Measurements from ENCODE around the gene LYPD6. TPM values are rescaled to one million over a fixed set of nuclear protein-coding genes. Genes with fewer than 3 reads are reported as not detected.
A peak's percentile ranks its signal among the peaks of the same experiment; 100 is the strongest.
"Not testable (repeated sequence)": the region's sequence is repeated elsewhere in the genome, so short reads cannot be mapped to it uniquely, and the experiment has no call there.

LYPD6 gene, protein sequence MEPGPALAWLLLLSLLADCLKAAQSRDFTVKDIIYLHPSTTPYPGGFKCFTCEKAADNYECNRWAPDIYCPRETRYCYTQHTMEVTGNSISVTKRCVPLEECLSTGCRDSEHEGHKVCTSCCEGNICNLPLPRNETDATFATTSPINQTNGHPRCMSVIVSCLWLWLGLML
- 2.4 and 3.4 TPM in 2 replicates for total RNA-seq
- 4.9 TPM for polyA plus RNA-seq (2012)

DNA sequence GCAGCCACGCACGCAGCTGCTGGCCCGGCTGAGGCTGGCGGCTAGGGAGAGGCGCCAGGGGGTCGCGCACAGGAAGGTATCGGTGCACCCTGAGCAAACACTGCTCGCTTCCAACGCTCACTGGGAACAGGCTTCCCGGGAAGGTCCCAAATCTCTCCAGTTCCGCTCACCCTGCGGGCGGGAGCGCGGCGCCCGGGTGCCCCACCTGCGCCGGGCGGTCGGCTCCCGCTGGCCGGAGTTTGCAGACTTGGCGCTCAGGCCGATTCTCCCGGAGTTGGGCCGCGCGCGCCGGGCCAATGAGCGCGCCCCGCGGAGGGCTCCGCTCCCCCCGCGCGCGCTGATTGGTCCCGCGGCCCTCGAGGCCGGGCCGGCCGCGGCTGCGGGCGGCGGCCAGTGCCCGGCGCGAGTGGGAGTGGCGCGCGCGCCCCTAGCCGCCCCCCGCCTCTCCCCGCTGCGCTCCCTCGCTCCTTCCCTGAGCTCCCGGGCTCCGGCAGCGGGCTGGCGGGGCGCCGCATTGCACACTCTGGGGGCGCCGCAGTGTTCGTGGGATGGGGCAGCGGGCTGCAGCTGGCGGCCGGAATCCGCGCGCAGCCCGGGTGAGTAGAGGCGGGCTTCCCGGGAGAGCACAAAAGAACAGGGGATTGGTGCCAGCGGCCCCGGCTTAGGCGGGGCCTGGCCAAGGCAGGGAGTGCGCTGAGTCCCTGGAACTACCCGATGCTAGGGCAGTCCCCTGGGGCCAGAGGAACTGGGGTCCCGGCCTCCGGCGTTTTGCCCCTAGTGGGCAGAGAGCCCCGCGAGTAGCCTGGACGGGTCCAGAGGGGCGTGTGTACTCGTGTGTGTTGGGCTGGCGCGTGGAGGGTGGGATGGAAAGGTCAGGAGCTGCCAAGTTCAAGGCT lies at the start of gene LYPD6:
Gene LYPD6 (plus strand): TSS at position 461 of the 896 bp plus-strand sequence. CDS start 107,122 bp downstream, outside the sequence.
- DNase-seq (ENCODE audit: low read depth): peak; percentile 86

GRCh38 chr2:149281441-149281840 lies 48.9 kb upstream of the LYPD6 start:
- DNase-seq (ENCODE audit: low read depth): no peak

GRCh38 chr2:149290662-149291061 lies 39.7 kb upstream of the LYPD6 start:
- DNase-seq (ENCODE audit: low read depth): peak; percentile 72

DNA sequence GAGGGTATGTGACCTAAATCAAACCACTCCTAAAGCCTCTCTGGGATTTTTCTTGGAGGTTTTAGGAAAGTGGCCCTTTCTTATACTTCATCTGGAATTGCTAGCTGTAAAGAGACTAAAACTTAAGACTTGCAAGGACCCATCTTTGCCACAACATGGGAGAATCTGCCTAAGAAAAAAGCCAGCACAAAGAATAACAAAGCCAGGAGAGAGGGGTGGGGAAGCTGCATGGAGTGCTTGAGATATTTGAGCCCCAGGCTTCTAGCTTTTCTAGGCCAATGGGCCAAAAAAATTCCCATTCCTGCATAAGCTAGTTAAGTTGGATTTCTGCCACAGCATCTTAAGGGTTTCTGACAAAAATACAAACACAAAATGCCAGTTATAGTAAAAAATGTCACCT lies 38.5 kb upstream of the LYPD6 start:
- DNase-seq (ENCODE audit: low read depth): peak; percentile 4

DNA sequence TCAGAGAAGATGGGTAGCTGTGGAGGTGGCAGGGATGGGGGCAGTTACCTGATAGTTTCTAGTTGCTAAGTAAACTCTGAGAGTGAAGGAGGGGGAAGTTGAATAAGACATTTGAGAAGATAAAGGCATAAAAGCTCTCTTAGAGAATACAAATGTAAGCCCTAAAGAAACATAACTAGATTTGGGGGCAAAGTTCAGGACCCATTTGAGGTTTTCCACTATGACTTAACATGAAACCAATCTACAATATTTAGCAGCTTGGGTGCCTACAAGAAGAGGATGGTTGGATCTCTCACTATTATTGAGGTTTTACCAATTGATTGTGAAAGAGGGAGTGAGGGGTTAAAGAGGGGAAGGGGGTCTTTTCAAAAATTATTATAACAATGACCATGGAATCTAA lies 34.4 kb upstream of the LYPD6 start:
- DNase-seq (ENCODE audit: low read depth): no peak

GRCh38 chr2:149307014-149307413 lies 23.4 kb upstream of the LYPD6 start:
- DNase-seq (ENCODE audit: low read depth): no peak

GRCh38 chr2:149310349-149310748 lies 20.0 kb upstream of the LYPD6 start:
- no peak for DNase-seq (ENCODE audit: low read depth)

GRCh38 chr2:149312039-149312438 lies 18.3 kb upstream of the LYPD6 start:
- no peak for DNase-seq (ENCODE audit: low read depth)

GRCh38 chr2:149313512-149313972 lies 16.8 kb upstream of the LYPD6 start:
- peak; percentile 51 for DNase-seq (ENCODE audit: low read depth)

- DNase-seq (ENCODE audit: low read depth): no peak
Observed at GRCh38 chr2:149314687-149315086, 15.7 kb upstream of the LYPD6 start.

- no peak for DNase-seq (ENCODE audit: low read depth)
Observed at GRCh38 chr2:149315461-149315860, 14.9 kb upstream of the LYPD6 start.

DNA sequence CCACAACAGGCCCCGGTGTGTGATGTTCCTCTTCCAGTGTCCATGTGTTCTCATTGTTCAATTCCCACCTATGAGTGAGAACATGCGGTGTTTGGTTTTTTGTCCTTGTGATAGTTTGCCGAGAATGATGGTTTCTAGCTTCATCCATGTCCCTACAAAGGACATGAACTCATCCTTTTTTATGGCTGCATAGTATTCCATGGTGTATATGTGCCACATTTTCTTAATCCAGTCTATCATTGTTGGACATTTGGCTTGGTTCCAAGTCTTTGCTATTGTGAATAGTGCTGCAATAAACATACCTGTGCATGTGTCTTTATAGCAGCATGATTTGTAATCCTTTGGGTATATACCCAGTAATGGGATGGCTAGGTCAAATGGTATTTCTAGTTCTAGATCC lies 11.8 kb upstream of the LYPD6 start:
- DNase-seq (ENCODE audit: low read depth): not testable (repeated sequence)

GRCh38 chr2:149320362-149320761 lies 10.0 kb upstream of the LYPD6 start:
- no peak for DNase-seq (ENCODE audit: low read depth)

GRCh38 chr2:149329068-149329467 lies 1.3 kb upstream of the LYPD6 start:
- DNase-seq (ENCODE audit: low read depth): no peak

DNA sequence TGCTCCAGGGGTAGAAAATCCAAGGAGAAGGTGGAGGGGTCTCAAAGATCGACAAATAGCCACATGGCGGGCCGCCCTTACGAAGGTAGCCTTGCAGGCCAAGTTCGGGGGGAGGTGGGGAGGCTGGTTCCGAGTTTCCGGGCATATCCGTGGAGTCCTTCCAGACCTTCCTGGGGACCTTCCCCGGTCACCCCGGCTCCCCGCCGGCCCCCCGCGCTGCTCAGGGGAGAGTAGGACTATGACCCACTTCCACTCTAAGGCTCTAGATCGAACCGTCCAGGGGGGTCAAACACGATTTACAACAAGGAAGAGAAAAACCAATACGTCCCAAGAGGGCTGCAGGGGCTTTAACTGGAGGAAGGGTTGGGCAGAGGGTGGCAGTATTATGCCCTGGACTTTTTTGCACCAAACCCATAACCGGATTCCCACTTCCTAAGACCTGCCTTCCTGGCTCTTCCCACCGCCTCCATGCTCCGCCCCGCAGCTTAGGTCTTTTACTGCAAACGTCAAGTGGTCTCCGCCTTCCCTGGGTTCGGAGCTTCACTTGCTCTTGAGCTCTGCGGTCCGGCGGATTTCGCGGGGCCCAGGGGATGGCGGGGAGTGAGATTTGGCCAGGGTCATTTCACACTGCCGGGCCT lies 779 bp upstream of the LYPD6 start:
- DNase-seq (ENCODE audit: low read depth): peak; percentile 70

DNA sequence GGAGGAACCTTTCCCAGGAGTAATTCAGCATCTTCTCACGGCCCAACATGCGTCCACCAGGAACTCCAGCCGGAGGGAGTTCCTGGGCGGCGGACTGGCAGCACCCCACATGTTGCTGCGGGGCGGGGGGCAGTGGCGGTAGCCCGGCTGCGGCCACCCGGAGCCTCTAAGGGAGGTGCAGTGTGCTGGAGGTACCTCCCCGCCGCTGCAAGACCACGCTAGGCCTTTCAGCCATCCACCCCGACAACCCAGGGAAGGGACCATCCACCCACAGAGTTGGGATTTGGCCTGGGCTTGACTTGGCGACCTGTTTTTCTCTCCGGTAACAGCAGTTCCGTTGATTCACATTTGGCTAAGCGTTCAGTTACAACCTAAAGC lies 625 bp downstream of the LYPD6 start:
- DNase-seq (ENCODE audit: low read depth): no peak

GRCh38 chr2:149332364-149332763 lies 2.0 kb downstream of the LYPD6 start:
- DNase-seq (ENCODE audit: low read depth): no peak

DNA sequence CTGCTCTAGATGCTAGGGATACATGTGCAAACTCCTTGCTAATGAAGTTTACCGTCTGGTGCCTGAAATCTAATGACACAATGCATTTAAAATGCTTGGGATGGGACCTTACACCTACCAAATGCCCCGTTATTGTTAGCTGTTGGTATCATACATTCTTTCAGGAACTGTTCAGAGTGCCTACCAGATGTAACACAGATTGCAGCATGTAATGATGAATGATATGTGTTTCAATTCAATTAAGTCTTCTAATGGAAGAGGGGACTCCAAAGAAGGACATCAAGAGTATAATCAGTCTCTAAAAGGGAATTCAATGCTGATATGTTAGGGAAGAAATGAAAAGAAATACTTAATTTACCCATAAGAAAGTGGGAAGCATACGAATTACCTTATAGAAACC lies 3.2 kb downstream of the LYPD6 start:
- DNase-seq (ENCODE audit: low read depth): no peak

GRCh38 chr2:149334156-149334555 lies 3.8 kb downstream of the LYPD6 start:
- DNase-seq (ENCODE audit: low read depth): no peak

GRCh38 chr2:149339324-149339723 lies 8.9 kb downstream of the LYPD6 start:
- DNase-seq (ENCODE audit: low read depth): no peak

DNA sequence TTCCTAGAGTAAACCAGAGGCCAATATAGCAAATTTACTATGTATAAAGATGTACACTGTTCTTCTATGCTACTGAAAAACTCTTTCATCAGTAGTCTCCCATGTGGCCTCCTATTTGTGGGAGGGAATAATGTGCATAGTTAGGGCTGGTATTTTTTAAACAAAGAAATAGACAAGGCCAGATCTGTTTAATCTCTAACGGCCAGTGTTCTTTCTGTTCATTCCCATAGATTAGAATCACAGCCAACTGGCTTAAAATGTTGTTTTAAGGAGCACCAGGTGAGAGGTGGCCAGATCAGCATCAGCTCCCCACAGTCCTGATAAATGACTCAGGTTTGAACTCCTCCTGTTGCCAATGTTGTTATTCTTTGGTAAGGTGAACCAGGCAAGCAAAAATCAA lies 12.1 kb downstream of the LYPD6 start:
- DNase-seq (ENCODE audit: low read depth): no peak

DNA sequence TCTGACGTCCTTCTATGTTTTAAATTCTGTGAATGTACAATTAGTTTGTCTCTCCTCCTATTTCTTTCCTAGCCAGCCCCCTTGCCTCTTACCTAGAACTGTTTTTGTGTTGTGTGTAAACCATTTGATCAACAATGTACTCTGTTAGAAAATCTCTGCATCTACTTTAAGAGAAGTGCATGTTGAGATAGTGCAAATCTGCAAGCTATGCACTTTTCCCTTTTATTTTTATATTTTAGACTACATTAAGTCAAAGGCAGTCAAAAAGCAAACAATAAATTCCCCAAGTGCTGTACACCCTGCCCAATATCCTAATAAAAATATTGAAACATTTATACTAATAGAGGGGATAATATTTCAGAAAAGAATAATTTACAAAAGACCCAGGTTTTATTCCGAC lies 13.7 kb downstream of the LYPD6 start:
- DNase-seq (ENCODE audit: low read depth): no peak
